Measurements from ENCODE around the gene UBE2Q1.
"Not testable (repeated sequence)": the region's sequence is repeated elsewhere in the genome, so short reads cannot be mapped to it uniquely, and the experiment has no call there.

Gene UBE2Q1

DNA sequence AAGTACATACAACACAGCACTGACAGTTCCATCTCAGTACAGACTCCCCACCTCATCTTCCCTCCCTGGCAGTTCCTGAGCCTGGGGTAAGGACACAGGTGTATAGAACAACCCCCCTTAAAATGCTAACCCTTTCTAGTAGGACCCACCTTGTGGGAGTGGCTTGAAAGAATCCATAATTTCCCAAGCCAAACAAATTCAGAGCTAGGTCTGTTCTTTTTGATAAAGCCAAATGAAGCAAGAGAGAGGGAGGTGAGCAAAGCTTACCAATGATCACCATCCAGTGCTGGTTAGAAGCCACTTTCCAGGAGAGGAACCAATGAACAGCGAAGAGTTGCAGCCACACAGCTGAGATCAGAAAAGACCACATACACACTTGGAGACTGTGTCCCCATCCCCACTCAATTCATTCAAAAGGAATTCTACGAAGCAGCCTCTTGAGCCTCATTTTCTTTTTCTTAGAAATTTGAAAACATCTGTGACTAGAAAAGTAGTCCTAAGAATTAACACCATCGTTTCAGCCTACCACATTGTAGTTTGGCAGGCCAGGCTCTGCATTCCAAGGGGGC is 9.2 kb downstream of the UBE2Q1 start:
- DNase-seq: no peak

DNA sequence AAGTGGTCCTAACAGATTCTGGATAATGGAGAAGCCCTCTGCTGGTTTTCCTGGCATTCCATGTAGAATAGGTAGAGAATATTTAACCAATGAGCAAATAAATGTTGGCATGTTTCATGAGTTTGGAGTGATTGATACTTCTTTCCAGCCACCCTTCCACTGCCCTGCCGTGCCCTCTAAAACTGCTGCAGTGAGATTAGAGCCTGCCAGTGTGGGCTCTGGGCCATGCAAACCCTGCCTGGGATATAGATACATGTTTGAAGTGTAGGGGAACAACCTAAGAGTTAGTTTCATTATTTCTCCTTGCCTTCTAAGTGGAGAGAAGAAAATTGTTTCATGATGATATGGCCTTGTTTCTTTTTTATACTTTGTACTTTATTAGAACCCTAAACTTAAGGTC is 10.4 kb downstream of the UBE2Q1 start:
- DNase-seq: no peak

DNA sequence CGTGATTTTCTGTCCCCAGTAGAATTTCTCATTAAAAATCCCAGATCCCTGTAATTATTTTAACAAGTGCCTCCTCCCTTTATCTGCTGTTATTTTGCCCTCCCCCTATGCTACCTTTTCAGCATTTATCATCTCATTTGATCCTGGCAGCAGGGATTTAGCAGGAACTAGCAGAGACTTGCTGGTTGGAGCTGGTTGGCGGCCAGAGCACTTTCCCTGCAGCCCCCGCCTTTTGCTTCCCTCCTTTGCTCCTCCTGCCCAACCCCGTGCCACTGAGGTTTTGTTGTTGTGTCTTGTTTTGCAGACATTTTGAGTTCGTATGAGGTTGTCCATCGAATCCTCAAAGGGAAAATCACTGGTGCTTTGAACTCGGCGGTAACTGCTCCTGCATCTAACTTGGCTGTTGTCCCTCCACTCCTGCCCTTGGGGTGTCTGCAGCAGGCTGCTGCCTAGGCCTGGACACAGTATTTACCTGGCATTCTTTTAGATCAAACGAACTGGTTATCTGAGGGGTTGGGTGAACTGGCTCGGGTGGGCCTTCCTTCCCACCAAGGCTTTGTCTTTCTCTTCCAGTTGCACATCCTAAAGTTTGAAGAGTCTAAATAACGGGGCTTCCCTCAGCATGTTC is 11.2 kb downstream of the UBE2Q1 start:
- DNase-seq: no peak

- DNase-seq: peak; percentile 60 to 74
Observed at GRCh38 chr1:154546264-154547063, 12.0 kb downstream of the UBE2Q1 start.

DNA sequence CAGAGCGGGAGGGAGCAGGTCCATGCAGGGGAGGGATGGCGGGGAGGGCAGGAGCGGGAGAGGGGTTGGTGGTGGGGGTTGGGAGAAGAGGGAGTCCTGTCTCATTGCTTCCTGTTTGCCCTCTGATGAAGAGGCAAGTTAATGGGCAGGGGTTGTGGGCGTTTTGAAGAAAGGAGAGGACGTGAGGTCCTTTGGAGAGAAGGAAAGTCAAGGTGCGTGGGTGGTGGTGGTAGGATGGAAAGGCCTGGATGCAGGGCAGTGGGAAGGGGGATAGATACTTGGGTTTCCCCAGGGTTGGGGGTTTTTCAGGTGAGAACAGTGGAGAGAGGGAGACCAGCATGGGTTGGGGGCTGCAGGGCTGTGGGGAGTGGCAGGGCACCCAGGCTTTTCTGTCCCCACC is 17.2 kb downstream of the UBE2Q1 start:
- DNase-seq: no peak

- DNase-seq: no peak
Observed at GRCh38 chr1:154539486-154540483, 18.7 kb downstream of the UBE2Q1 start.

- no peak for DNase-seq
Observed at GRCh38 chr1:154536570-154536969, 21.9 kb downstream of the UBE2Q1 start.

DNA sequence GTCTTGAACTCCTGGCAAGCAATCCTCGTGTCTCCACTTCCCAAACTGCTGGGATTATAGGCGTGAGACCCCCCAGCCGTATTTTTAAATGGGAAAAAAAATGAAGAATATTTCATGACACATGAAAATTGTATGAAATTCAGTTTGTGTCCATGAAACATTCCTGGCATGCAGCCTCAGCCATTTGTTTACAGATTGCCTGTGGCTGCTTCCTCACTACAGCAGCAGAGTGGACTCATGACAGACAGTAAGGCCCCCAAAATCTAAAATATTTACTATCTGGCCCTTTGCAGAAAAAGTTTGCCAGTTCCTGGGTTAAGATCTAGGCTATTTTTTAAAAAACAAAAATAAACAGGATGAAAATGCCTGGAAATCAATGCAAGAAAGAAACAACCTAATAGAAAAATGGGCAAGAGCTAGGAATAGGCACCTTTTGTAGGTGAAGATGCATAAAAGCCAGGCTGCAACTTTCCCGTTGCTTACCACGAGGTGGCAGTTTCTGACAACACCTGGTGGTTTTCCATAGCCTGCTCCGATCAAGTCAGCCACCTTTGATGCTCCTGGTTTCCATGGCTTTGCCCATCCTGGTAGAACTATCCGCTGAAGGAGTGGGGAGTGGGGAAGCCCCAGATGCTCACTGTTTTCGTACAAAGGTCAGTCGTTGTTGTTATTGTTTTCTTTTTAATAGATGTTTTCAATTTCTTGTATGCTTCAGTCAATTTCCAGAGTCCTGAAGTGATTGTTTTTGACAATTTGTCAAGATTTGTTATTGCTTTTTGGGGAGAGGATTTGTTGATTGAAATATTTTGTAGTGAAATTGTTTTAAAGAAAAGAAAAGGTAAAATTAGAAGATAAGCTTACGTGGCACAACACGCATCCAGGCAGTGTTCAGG is 24.3 kb downstream of the UBE2Q1 start:
- no peak for DNase-seq

DNA sequence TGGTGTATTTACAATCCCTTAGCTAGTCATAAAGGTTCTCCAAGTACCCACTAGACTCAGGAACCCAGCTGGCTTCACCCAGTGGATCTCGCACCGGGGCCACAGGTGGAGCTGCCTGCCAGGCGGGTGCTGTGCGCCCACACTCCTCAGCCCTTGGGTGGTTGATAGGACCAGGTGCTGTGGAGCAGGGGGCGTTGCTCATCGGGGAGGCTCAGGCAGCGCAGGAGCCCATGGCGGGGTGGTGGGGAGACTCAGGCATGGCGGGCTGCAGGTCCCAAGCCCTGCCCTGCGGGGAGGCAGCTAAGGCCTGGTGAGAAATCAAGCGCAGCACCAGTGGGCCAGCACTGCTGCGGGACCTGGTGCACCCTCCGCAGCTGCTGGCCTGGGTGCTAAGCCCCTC is 26.5 kb downstream of the UBE2Q1 start:
- not testable (repeated sequence) for DNase-seq

- no peak for DNase-seq
Observed at GRCh38 chr1:154529308-154529707, 29.2 kb downstream of the UBE2Q1 start.

DNA sequence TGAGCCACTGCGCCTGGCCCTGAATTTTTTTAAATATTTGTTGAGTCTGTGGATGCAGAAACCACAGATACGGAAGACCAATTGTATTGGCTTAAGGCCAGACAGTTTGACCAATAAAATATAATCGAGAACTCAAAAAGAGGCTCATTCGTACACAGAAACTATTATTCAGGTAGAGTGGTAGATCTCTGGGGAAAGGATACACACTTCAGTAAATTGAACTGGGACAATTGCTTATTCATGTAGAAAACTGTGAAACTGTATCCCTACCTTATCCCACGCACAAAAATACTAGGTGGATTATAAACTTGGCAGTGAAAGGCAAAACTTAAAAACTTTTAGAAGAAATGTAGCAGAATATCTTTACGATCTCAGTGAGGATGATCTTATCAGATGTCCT is 31.3 kb downstream of the UBE2Q1 start:
- no peak for DNase-seq

GRCh38 chr1:154524881-154525280 is 33.6 kb downstream of the UBE2Q1 start:
- DNase-seq: no peak

GRCh38 chr1:154521695-154522094 is 36.8 kb downstream of the UBE2Q1 start:
- DNase-seq: no peak

DNA sequence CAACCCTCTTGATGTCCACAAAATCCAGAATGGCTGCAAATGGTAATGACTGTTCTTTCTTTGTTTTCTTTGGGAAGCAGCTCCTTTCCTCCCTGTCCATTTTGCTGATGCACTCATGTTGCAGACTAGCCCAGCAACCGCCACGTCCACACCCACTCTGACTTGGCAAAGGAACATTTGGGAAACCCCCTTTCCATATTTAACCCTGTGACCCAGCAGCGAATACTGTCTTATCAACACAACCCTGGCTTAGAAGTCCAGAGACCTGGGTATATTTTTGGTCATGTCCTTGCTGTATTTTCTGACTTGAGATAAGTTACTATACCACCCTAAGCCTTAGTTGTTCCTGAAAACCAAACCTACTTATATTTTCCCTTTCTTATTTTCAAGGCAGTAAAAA is 38.1 kb downstream of the UBE2Q1 start:
- peak in 1 of 2 donors; percentile 40 for DNase-seq

- no peak for DNase-seq
Observed at GRCh38 chr1:154519591-154519991, 38.9 kb downstream of the UBE2Q1 start.

DNA sequence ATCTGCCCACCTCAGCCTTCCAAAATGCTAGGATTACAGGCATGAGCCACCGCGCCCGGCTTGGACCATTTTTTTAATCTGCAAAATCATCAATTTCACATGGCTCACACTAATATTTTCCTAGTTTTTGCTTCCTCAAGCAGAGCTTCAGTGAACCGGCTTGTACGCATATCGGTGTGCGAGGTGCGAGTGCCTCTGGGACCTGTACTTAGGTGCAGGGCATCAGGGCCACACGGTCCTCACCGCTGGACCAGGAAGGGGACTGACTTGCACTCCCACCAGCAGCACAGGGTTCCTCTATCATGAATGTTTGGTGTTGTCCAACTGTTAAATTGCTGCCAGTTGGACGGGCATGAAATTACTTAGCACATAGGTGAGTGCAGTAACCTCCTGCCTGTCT is 40.8 kb downstream of the UBE2Q1 start:
- no peak for DNase-seq

DNA sequence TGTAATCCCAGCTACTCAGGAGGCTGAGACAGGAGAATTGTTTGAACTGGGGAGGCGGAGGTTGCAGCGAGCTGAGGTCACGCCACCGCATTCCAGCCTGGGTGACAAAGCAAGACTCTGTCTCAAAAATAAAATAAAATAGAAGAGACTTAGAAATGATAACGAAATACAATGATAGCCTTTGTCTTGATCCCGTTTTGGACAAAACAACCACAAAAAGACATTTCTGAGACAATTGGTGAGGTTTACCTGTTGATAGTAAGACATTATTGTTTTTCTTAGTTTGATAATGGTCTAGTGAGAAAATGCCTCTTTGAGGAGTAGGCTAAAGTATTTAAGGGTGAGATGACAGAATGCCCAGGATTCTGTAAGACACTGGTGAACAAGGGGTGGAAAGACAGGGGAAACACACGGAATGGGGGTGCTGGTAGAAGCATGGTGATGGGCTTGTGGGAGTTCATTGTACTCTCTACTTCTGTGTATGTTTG is 44.4 kb downstream of the UBE2Q1 start:
- DNase-seq: no peak

- no peak for DNase-seq
Observed at GRCh38 chr1:154512760-154513159, 45.7 kb downstream of the UBE2Q1 start.

DNA sequence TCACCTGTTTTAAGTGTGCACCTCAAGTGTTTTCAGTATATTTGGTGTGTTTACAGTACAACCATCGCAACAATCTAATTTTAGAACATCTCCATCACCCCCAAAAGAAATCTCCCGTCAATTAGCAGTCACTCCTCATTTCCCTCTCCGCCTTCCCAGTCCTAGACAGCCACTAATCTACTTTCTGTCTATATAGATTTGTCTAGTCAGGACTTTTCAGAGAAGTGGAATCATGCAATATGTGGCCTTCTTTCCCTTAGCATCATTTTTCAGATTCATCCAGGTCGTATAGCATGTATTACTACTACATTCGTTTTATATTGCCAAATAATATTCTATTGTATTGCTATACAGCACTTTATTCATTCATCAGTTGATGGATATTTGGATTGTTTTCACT is 54.6 kb downstream of the UBE2Q1 start:
- no peak for DNase-seq

GRCh38 chr1:154502744-154503115 is 55.7 kb downstream of the UBE2Q1 start:
- no peak for DNase-seq

GRCh38 chr1:154502066-154502743 is 56.3 kb downstream of the UBE2Q1 start, which contains the start of the genes SHE and TDRD10:
SHE (minus strand) TSS chr1:154502412; CDS start chr1:154502026, 386 bp downstream.
TDRD10 (plus strand) TSS chr1:154502219; CDS start chr1:154506904, 4,685 bp downstream.
- no peak for DNase-seq
